BLaER1 treated with 17β-estradiol and CSF1 and Interleukin-3, amounts not matched to agents 10 nM and 100 nM (cell line): Measurements from ENCODE around the gene GPX8.
A peak's percentile ranks its signal among the peaks of the same experiment; 100 is the strongest.

Experiments used
- H3K27ac ChIP-seq, 11 experiments: shearing (Covaris generic); formaldehyde crosslinking; 2 replicates each; pipeline ENCODE4 v1.8.1; 2022
- H3K27me3 ChIP-seq, 11 experiments: shearing (Covaris generic); formaldehyde crosslinking; 2 replicates each; pipeline ENCODE4 v1.8.1; 2022
- H3K36me3 ChIP-seq, 11 experiments: shearing (Covaris generic); formaldehyde crosslinking; 2 replicates each; pipeline ENCODE4 v1.8.1; 2022
- H3K4me1 ChIP-seq, 10 experiments: shearing (Covaris generic); formaldehyde crosslinking; 2 replicates each; pipeline ENCODE4 v1.8.1; 2022
- H3K4me2 ChIP-seq, 11 experiments: shearing (Covaris generic); formaldehyde crosslinking; 2 replicates each; pipeline ENCODE4 v1.8.1; 2022
- H3K4me3 ChIP-seq, 10 experiments: shearing (Covaris generic); formaldehyde crosslinking; 2 replicates each; pipeline ENCODE4 v1.8.1; 2022
- H3K9ac ChIP-seq, 11 experiments: shearing (Covaris generic); formaldehyde crosslinking; 2 replicates each; pipeline ENCODE4 v1.8.1; 2022
- H3K9me3 ChIP-seq, 11 experiments: shearing (Covaris generic); formaldehyde crosslinking; replicated peaks in 1 of 11; 2 replicates each; pipeline ENCODE4 v1.8.1; 2022
- H4K20me1 ChIP-seq, 11 experiments: shearing (Covaris generic); formaldehyde crosslinking; 2 replicates each; pipeline ENCODE4 v1.8.1; 2022
- Cebpa-rat ChIP-seq, 11 experiments: shearing (Covaris generic); IDR thresholded peaks; 2 replicates each; pipeline ENCODE4 v1.8.1; 2022

The GPX8 gene

DNA sequence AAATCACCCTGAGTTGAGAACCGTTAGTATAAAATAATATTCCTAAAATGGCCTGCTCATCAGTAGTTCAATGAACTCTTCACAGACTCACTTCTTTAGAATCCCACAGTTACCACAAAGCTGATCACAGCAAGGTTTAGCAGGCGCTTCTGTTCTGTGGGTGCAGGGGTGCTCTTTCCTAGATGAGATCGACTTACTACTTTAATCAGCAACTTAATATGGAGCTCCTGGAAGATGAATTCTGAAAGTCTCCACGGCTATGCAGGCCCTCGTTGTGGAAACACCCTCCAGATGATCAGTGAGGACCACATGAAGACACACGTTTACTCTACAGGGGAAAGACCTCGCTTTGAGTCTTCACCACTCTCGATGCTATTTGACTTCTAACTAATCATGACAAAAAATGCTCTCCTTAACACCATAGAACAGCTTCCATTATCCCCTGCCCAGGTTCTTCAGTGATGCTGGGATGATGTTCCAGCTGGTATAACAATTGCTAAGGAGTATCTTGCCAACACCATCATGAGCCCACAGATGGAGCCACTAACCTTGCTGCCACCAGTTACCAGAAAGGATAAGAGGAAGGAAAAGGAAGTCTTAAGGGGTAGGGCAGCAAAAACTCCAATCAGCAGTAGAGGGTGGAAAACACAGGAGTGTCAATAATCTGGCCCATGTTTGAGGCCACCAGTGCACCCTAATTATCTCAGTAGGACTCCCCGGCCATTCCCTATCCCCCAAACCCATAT, 17.9 kb upstream of the GPX8 start:
- H3K36me3 ChIP-seq = no peaks in the 10 kb centered on the region
- H3K4me2 ChIP-seq = no peak overlapping the region
- H3K4me3 ChIP-seq = no peak overlapping the region
- H3K9ac ChIP-seq = no peak overlapping the region
- peaks cover 0 to 12% (median 7%) of the 10 kb centered on the region in 10 experiments; a peak in 10 of 20 replicates for H3K4me1 ChIP-seq
- H4K20me1 ChIP-seq = no peaks in the 10 kb centered on the region
- no peak overlapping the region for H3K27ac ChIP-seq
- TF ChIP-seq Cebpa-rat (IDR thresholded peaks at IDR 0.05) = no peak
- H3K9me3 ChIP-seq = no peaks in the 10 kb centered on the region
- H3K27me3 ChIP-seq = no peaks in the 10 kb centered on the region

DNA sequence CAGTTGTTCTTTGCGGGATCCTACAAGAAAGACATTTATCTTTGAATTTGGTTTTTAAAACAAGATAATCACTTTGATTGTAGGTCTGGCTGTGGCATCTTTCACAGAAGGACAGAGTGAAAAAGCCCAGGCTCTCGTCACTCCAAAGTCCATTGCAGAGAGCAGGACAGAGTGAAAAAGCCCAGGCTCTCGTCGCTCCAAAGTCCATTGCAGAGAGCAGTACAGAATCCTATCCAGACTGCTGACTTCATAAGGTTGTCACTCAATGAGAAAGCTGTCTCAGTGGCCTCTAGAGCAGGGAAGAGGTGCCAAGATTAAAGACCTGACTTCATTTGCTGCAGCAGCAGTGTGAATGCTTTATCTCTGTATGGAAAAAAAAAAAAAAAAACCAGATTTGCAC, 16.3 kb upstream of the GPX8 start:
- no peak overlapping the region for H3K4me3 ChIP-seq
- no peak overlapping the region for H3K27ac ChIP-seq
- no peak for TF ChIP-seq Cebpa-rat (IDR thresholded peaks at IDR 0.05)
- peaks cover 0 to 12% (median 9%) of the 10 kb centered on the region in 10 experiments; a peak in 10 of 20 replicates for H3K4me1 ChIP-seq
- H3K4me2 ChIP-seq = no peak overlapping the region
- no peaks in the 10 kb centered on the region for H3K27me3 ChIP-seq
- H3K9me3 ChIP-seq = no peaks in the 10 kb centered on the region
- H3K9ac ChIP-seq = no peak overlapping the region
- H3K36me3 ChIP-seq = no peaks in the 10 kb centered on the region
- no peaks in the 10 kb centered on the region for H4K20me1 ChIP-seq

DNA sequence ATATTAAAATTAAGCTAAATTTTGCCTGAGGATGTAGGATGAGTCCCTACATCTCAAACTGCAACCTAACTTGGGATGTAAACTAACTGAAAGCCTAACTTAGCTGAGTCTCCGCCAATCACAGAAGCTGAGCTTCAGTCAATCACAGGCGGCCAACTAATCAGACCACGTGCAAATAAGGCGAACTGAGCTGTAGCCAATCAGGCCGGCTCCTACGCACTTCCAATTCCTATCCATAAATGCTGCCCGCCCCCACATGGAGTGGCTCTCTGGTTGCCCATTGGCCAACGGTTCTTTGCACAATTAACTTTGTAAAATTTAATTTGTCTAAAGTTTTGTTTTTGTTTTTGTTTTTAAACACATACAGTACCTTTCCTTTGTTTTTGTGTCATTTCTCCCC, 13.9 kb upstream of the GPX8 start:
- H3K27me3 ChIP-seq = no peaks in the 10 kb centered on the region
- peak overlapping the region in 8 of 11 experiments; percentile 11 to 44 (median 34); a peak in 7 of 22 replicates for H3K4me2 ChIP-seq
- no peaks in the 10 kb centered on the region for H3K36me3 ChIP-seq
- peaks cover 0 to 12% (median 9%) of the 10 kb centered on the region in 10 experiments; a peak in 10 of 20 replicates for H3K4me1 ChIP-seq
- no peaks in the 10 kb centered on the region for H4K20me1 ChIP-seq
- H3K27ac ChIP-seq = no peak overlapping the region
- no peaks in the 10 kb centered on the region for H3K9me3 ChIP-seq
- H3K4me3 ChIP-seq = no peak overlapping the region
- H3K9ac ChIP-seq = no peak overlapping the region
- no peak for TF ChIP-seq Cebpa-rat (IDR thresholded peaks at IDR 0.05)

DNA sequence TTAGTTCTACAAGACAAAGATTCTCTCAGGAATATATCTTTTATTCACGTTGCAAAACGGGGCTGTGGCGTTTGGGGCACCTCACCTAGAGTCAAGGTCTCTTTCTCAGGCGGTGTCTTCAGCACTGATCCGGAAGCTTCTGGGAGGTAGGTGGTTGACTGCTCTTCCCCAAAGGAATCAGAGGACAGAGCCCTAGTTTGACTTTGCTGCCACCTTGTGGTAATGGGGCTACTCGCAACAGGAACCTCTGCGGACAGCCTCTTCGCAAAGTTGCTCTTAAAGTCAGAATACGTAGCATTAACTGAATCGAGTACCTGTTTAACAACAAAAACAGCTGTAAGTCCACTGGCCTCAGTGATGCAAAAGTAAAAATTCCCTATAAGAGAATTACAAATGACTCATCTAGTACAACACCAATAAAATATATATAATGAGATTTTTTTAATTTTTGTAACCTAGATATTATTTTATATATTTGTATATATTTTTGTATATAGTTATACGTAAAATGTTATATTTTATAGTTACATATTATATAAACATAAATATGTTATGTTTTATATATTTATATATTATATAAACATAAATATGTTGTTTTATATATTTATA, 13.3 kb upstream of the GPX8 start:
- no peak overlapping the region for H3K4me3 ChIP-seq
- no peak overlapping the region for H3K27ac ChIP-seq
- peak overlapping the region in 8 of 11 experiments; percentile 11 to 44 (median 34); a peak in 9 of 22 replicates for H3K4me2 ChIP-seq
- no peaks in the 10 kb centered on the region for H3K9me3 ChIP-seq
- H3K27me3 ChIP-seq = no peaks in the 10 kb centered on the region
- peaks cover 0 to 12% (median 9%) of the 10 kb centered on the region in 10 experiments; a peak in 10 of 20 replicates for H3K4me1 ChIP-seq
- no peaks in the 10 kb centered on the region for H3K36me3 ChIP-seq
- no peaks in the 10 kb centered on the region for H4K20me1 ChIP-seq
- TF ChIP-seq Cebpa-rat (IDR thresholded peaks at IDR 0.05) = no peak
- no peak overlapping the region for H3K9ac ChIP-seq

DNA sequence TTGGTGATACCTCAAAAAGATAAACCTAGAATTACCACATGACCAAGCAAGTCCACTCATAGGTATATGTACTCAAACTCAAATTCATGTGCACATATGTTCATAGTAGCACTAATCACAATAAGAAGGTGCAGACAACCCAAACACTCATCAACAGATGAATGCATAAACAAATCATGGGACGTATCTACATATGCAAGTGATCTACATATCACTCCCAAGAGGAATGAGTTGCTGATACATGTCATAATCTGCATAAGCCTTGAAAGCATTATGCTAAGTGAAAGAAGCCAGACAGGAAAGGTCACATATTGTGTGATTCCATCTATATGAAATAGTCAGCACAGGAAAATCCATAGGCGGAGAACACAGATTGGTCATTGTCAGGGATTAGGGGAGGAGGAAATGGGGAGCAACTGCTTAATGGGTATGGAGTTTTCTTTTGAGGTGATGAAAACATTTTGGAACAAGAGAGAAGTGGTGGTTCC, 10.6 kb upstream of the GPX8 start:
- peaks cover 0 to 14% (median 9%) of the 10 kb centered on the region in 10 experiments; a peak in 14 of 20 replicates for H3K4me1 ChIP-seq
- H3K27ac ChIP-seq = no peak overlapping the region
- no peak overlapping the region for H3K9ac ChIP-seq
- no peak for TF ChIP-seq Cebpa-rat (IDR thresholded peaks at IDR 0.05)
- H3K4me3 ChIP-seq = no peak overlapping the region
- H3K4me2 ChIP-seq = no peak overlapping the region
- no peaks in the 10 kb centered on the region for H3K36me3 ChIP-seq
- H4K20me1 ChIP-seq = no peaks in the 10 kb centered on the region
- H3K27me3 ChIP-seq = no peaks in the 10 kb centered on the region; a peak in 1 of 22 replicates
- H3K9me3 ChIP-seq = no peaks in the 10 kb centered on the region

DNA sequence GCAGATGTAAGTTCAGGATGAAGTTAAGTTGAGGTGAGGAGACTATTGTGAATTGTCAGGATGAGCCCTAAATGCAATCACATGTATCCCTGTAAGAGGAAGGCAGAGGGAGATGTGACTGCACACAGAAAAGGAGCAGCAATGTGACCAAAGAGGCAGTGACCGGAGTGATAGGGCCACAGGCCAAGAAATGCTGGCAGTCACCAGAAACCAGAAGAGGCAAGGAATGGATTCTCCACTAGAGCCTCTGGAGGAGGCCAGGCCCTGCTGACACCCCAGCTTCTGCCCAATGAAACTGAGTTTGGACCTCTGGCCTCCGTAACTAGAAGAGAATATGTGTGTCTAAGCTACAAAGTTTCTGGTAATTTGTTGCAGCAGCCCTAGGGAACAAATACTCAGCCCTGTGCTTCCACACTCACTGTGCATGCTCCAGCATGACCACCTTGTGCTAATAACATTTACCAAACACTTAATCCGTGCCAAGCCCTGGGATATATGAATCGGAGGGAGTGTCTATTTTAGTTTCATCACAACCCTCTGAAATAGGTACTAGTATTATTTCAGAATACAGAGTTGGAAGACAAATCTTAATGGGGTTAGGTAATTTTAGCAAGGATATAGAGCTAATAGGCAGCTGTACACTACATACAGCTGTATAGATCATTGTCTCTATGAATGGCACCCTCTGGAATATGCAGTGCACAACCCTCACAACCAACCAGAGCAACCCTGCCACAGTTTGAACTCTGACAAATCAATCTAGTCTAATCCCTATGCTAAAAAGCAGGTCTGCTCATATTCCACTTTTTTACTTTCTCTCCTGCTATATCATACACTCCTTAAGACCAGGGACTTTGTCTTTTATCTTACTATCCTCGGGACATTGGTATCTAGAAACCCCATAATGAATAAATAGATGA, 7.8 kb upstream of the GPX8 start:
- H3K27me3 ChIP-seq = no peaks in the 10 kb centered on the region; a peak in 1 of 22 replicates
- H3K27ac ChIP-seq = no peak overlapping the region
- H3K4me2 ChIP-seq = no peak overlapping the region

DNA sequence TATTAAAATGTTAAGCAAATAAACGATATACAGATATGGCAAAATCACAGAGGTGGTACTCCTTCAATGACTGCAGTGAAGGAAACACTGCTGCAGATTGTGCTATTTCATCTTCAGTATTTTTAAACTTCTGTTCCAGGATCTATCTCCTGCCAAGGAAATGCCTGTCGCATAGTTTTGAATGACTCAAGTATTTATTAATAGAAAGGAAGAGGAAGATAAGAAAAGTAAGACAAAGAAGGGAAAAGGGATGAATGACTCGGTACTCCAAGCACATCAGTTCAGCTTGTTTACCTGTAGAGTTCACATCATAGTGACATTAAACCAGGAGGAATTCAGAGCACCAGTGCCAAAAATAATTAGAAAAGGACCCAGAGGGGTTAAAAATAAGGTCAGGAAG, 5.1 kb upstream of the GPX8 start:
- TF ChIP-seq Cebpa-rat (IDR thresholded peaks at IDR 0.05) = no peak
- Histone ChIP-seq H3K36me3 (no peaks in the 10 kb centered on the region), H3K4me2 (peak overlapping the region; percentile 4 to 47 (median 25); a peak in 15 of 22 replicates), H3K4me1 (peaks cover 12 to 25% (median 18%) of the 10 kb centered on the region in 10 experiments), H3K27me3 (no peaks in the 10 kb centered on the region; a peak in 1 of 22 replicates), H3K9ac (no peak overlapping the region), H3K27ac (no peak overlapping the region), H3K9me3 (peaks cover 9 to 16% (median 14%) of the 10 kb centered on the region in 11 experiments), H3K4me3 (no peak overlapping the region), H4K20me1 (no peaks in the 10 kb centered on the region)

More for the DNA sequence above, 7.8 kb upstream of the GPX8 start:
- TF ChIP-seq Cebpa-rat (IDR thresholded peaks at IDR 0.05) = no peak
- Histone ChIP-seq H3K36me3 (no peaks in the 10 kb centered on the region), H3K4me1 (peaks cover 4 to 13% (median 7%) of the 10 kb centered on the region in 10 experiments; a peak in 9 of 20 replicates), H3K9me3 (peaks cover 9 to 16% (median 14%) of the 10 kb centered on the region in 11 experiments), H4K20me1 (no peaks in the 10 kb centered on the region), H3K4me3 (no peak overlapping the region), H3K9ac (no peak overlapping the region)

DNA sequence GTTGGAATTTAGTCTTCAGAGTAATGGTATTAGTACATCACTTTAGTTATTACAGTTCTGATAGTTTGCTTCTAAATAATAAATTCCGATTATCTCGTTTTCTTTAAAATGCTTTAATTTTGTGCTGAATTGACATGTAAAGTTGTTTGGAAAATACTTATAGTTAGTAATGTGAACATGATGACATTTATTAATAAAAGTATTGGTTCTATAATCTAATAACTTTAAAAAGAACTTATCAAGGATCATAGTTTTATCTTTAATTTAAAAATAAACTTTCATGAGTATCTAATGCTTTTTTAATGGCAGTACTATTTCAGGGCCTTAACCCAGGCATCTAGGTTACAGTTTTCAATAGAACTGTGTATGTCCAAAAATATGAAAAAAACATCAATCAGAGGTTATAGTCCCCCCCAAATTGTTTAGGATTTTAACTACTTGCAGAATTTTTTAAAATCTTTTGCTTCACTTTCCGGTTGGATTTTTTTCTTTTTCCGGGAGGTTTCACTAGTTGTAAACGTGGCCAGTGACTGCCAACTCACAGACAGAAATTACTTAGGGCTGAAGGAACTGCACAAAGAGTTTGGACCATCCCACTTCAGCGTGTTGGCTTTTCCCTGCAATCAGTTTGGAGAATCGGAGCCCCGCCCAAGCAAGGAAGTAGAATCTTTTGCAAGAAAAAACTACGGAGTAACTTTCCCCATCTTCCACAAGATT, 680 bp downstream of the GPX8 start:
- no peak overlapping the region for H3K4me2 ChIP-seq
- no peaks in the 10 kb centered on the region for H4K20me1 ChIP-seq
- peaks cover 0 to 19% (median 11%) of the 10 kb centered on the region in 10 experiments; a peak in 14 of 20 replicates for H3K4me1 ChIP-seq
- no peaks in the 10 kb centered on the region for H3K36me3 ChIP-seq
- H3K9me3 ChIP-seq = peaks cover 5 to 11% (median 9%) of the 10 kb centered on the region in 11 experiments
- TF ChIP-seq Cebpa-rat (IDR thresholded peaks at IDR 0.05) = no peak
- H3K27ac ChIP-seq = no peak overlapping the region
- H3K27me3 ChIP-seq = no peaks in the 10 kb centered on the region
- H3K4me3 ChIP-seq = no peak overlapping the region
- H3K9ac ChIP-seq = no peak overlapping the region
